Activated CD4-positive, alpha-beta T cell treated with anti-CD3 and anti-CD28 coated beads for 4 hours (primary cell): ENCODE data around the gene TPRKB.
"Not testable (repeated sequence)": the region's sequence is repeated elsewhere in the genome, so short reads cannot be mapped to it uniquely, and the experiment has no call there.

Experiments used
- DNase-seq, 2 donors: peaks; one replicate each; pipeline ENCODE4 v3.0.0-alpha.2; 2020

The TPRKB gene

GRCh38 chr2:73736378-73736777, 767 bp downstream of the TPRKB start:
- no peak for DNase-seq

DNA sequence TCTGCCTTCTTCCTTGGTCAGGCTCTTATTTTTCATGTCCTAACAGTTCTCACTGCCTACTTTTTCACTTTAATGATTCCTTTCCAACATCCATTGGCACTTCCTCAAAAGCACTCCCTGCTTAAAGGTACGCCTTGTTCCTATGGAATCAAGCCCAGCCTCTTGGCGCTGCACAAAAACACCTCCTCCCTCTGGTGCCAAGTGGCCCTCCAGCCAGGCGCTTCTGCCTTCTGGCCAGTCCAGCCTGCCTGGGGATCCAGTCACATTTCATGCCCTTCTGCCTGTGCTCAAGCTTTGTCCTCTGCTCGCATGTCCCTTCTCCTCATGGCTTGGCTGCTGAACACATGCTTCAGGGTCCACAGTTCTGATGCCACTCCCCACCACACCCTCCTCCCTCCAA, 6.3 kb downstream of the TPRKB start:
- no peak for DNase-seq

DNA sequence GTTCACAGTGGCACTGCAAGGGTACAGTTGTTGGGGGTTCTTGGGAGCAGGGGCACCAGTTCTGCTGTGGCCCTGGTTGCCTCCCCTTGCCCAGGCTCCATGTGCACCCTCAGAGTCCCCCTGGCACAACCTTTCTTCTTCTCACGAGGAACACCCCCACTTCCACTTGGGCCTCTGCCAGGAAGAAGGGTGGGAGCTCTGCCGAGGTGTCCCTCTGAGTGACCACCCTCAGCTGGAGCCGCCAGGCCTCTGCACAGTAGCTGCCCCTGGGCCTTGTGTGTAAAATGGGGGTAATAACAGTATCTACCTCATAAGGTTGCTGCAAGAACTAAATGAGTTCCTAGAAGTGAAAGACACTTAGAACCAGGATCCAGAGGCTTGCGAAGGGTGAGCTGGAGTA, 8.4 kb downstream of the TPRKB start:
- DNase-seq, result no peak

GRCh38 chr2:73728043-73728442, 9.1 kb downstream of the TPRKB start:
- DNase-seq, result no peak

DNA sequence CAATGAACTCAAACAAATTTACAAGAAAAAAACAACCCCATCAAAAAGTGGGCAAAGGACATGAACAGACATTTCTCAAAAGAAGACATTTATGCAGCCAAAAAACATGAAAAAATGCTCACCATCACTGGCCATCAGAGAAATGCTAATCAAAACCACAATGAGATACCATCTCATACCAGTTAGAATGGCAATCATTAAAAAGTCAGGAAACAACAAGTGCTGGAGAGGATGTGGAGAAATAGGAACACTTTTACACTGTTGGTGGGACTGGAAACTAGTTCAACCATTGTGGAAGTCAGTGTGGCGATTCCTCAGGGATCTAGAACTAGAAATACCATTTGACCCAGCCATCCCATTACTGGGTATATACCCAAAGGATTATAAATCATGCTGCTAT, 10.5 kb downstream of the TPRKB start:
- not testable (repeated sequence) for DNase-seq

GRCh38 chr2:73718851-73719621, 18.1 kb downstream of the TPRKB start:
- DNase-seq, result no peak

DNA sequence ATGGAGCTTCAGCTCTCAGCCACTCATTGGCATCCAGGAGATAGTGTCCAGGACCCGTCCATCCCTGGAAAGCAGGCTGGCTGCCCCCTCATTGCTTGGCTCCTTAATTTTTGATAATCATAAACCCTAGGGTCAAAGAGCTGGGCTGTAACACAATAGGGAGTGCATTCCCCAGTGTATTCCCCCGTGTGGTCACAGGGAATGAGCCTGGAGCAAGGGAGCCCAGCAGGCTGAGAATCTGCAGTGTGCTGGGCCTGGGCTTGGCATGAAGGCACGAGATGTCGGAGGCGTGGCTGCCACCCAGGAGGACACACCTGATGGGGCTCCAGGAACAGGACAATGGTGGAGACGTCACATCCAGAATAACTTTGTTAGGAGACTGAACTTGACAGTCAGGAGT, 18.7 kb downstream of the TPRKB start:
- DNase-seq, result no peak

- not testable (repeated sequence) for DNase-seq
Measured at GRCh38 chr2:73717695-73718094, 19.4 kb downstream of the TPRKB start.

DNA sequence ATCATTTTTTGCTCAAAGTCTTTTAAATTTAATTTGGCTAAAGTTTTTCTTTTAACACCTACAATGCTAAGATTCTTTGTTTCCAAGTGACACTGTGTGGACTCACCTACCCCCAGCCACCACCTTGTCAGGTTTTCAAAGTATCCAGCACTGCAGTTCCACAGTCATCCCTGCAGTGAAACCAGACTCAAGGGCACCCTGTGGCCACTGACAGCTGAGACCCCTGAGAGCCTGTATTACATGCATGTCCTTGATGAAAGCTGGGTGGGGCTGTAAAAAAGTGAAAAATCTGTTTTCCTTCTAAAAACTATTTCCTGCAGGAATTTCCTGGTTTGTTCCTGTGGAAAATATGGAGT, 19.9 kb downstream of the TPRKB start:
- no peak for DNase-seq

- DNase-seq, result no peak
Measured at GRCh38 chr2:73716543-73717250, 20.4 kb downstream of the TPRKB start.

DNA sequence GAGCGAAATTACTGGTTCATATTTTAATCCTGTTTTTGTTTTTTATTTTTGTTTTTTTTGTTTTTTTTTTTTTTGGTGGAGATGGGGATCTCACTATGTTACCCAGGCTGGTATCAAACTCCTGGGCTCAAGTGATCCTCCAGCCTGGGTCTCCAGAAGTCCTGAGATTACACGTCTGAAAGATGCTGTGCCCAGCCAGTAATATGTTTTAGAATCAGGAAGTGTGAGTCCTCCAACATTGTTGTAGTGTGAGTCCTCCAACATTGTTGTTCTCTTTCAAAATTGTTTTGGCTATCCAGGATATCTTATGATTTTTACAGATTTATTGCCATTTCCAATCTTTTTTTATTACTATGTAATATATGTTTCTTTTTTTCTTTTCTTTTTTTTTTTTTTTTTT, 23.1 kb downstream of the TPRKB start:
- DNase-seq, result no peak

DNA sequence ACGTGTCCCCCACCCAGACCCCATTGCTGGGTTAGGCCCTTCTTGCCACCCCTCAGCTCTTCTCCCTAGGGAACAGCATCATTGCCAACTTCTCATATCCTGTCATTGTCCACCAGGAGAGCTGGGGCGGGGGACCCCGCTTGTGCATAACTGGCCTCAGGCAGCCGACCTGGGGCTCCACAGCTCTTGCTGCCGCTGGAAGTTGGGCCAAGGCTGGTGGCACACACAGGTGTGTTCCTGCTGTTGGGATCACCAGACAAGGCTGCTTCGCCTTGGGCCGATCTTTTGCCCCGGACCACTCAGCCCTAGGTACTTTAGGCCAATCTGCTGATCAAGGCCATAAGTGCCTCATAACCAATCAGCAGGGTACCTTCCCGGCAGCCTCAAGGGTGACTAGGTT, 28.6 kb downstream of the TPRKB start:
- DNase-seq, result no peak

GRCh38 chr2:73707636-73708035, 29.5 kb downstream of the TPRKB start:
- DNase-seq, result no peak

- no peak for DNase-seq
Measured at GRCh38 chr2:73707058-73707457, 30.1 kb downstream of the TPRKB start.

- no peak for DNase-seq
Measured at GRCh38 chr2:73705091-73705490, 32.1 kb downstream of the TPRKB start.

- no peak for DNase-seq
Measured at GRCh38 chr2:73704285-73704684, 32.9 kb downstream of the TPRKB start.

DNA sequence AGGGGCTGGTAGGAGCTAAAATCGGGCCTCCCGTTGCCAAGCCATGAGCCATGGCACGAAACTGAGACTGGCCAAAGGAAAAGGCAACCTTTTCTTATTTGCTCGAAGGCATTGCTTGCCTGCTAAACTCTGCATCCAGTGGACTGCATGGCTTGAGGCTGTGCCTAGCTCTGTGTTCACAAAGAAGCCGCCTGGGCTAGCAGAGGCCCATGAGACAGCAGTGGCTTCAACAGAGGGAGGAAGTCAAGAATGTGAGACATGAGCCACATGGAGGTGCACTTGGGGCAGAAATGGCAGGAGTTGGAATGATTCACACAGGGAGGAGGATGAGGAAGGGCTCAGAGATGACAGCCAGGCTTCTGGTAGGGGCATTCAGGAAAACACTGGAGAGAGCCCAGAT, 33.5 kb downstream of the TPRKB start:
- no peak for DNase-seq

DNA sequence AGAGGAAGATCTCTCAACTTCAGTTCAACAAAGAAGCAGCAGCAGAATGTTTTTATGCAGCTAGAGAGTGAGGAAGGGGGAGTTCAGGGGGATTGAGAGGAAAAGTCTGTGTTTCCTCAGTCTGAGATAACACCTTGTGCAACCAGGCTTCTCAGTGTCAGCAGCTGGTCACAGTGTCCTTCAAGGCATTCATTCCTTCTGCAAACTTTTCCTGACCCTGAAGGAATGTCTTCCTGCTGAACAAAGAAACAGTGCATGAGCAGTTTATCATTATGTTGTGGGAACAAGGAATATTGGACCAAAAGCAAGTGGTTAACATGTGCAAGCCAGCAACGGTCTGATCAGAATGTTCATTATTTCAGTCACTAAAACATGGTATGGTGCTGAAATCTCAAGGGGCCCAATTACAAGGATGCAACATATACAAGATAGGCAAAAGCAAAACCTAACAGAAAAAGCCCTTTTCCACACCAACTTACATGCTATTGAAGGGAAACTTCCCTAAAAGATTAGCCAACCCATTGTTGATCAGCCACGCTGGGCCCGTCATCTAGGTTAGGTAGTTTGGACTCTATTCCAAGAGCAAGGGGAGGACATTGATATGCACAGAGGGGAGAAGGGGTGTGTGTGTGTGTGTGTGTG, 34.2 kb downstream of the TPRKB start:
- DNase-seq, result not testable (repeated sequence)

DNA sequence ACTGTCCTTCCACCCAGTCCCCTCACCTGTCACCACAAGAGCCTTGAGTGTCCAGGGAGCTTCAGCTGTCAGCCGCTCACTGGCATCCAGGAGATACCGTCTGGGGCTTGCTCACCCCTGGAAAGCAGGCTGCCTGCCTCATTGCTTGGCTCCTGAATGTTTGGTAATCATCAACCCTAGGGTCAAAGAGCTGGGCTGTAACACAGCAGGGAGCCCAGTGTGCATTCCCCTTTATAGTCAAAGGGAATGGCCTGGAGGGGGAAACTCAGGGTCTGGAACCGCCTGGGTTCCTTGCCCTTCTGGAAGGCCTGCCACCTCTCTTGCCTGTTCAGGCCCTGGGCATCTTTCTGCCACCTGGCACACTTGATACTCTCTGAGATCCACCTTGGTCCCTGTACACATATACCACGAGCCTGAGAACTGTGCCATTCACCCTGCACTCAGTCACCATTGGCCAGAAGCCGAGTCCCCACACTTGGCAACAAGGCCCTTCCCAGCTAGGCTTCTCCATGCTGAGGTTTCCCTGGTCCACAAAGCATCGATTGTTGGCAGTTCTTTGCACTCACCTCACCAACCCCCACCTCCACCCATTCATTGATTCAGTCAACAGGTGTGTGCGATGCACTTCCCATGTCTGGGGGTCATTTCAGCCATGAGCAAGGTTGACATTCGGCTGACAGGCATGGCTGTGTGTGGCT, 35.0 kb downstream of the TPRKB start:
- DNase-seq, result no peak

GRCh38 chr2:73701448-73701765, 35.7 kb downstream of the TPRKB start:
- not testable (repeated sequence) for DNase-seq

GRCh38 chr2:73700661-73701447, 36.3 kb downstream of the TPRKB start:
- no peak for DNase-seq

DNA sequence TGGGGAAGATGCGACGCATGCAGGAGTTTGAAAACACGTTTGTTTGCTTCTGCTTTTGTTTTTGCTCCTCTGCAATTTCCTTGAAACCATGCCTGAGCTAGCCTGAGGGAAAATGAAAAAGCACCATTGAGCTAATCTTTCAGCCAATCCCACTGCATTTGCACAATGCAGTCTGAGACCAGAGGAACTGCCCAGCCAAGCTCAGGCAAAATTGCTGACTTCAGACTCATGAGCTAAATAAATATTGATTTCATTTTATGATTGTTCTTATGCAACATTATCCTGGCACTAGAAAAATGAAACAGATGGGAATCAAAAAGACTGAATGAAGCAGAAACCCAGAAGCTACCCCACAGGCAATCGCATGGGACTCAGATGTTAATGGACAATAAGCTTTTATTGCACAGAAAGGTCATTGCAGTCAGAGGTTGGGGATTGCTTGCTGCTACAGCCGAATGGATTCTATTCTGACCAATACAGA, 37.0 kb downstream of the TPRKB start:
- no peak for DNase-seq

DNA sequence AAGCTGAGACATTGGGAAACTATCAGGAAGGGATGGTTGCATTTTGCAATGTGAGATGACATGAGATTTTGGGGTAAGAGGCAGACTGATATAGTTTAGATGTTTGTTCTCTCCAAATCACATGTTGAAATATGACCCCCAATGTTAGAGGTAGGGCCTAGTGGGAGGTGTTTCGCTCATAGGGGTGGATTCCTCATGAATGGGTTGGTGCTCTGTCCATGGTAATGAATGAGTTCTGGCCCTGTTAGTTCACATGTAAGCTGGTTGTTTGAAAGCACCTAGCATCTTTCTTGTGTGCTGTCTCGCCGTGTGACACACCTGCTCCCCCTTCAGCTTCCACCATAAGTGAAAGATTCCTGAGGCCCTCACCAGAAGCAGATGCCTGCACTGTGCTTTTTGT, 37.7 kb downstream of the TPRKB start:
- no peak for DNase-seq
